Ascending aorta (tissue), 2 donors: ENCODE results near the gene CCT7. TPM values are rescaled to one million over a fixed set of nuclear protein-coding genes. Genes with fewer than 3 reads are reported as not detected.

Source experiments
- DNase-seq, 2 donors: peaks; one replicate each; pipeline ENCODE4 v3.0.0-alpha.2; 2019; ENCODE audit warnings: low spot score in 2 of 2
- H3K27ac ChIP-seq, 2 donors: fragments of 200-600 bp; sonication (generic); one replicate each; pipeline ENCODE4 v1.5.1; 2016 to 2017; ENCODE audit warnings: mild to moderate bottlenecking in 1 of 2
- H3K27me3 ChIP-seq: fragments of 200-600 bp; sonication (generic); one replicate; pipeline ENCODE4 v1.5.1; 2017
- H3K36me3 ChIP-seq, 2 donors: fragments of 200-600 bp; sonication (generic); one replicate each; pipeline ENCODE4 v1.5.1; 2016
- H3K4me1 ChIP-seq, 2 donors: fragments of 200-600 bp; sonication (generic); one replicate each; pipeline ENCODE4 v1.5.1; 2016 to 2017; ENCODE audit warnings: mild to moderate bottlenecking in 1 of 2
- H3K4me3 ChIP-seq, 2 donors: fragments of 200-600 bp; sonication (generic); one replicate each; pipeline ENCODE4 v1.5.1; 2016 to 2017; ENCODE audit warnings: mild to moderate bottlenecking in 1 of 2
- H3K9me3 ChIP-seq, 2 donors: fragments of 200-600 bp; sonication (generic); one replicate each; pipeline ENCODE4 v1.5.1; 2016
- intact Hi-C: fragments of 100-400 bp; cut with DNase I; formaldehyde crosslinking; loops from one replicate; pipeline ENCODE4 v1.15.1; 2023
- total RNA-seq: library from RNA; depleted of rRNA; stranded (reverse); fragments of >200 nt; gene quantifications from one replicate; pipeline ENCODE4 v1.1.0, GENCODE V29; 2016
- TF ChIP-seq, protein P1 (sequence below), 3 experiments: fragments of 200-600 bp in 2 of 3; fragments of 450-650 bp in 1 of 3; sonication (generic) in 2 of 3; IDR thresholded peaks; one replicate each; pipeline ENCODE4 v1.5.1; 2016 to 2019; ENCODE audit warnings: antibody characterized with exemption in 3 of 3, mild to moderate bottlenecking in 1 of 3, moderate library complexity in 1 of 3

The CCT7 gene
- total RNA-seq, 1 donor from 2014 or later, result 226 TPM

GRCh38 chr2:73285159-73285739, 51.1 kb downstream of the CCT7 start:
- intact Hi-C loops, result no loop called here
- no peaks in the 10 kb centered on the region for H3K27me3 ChIP-seq
- peak overlapping the region in 1 of 2 donors; percentile 79 for H3K4me3 ChIP-seq

DNA sequence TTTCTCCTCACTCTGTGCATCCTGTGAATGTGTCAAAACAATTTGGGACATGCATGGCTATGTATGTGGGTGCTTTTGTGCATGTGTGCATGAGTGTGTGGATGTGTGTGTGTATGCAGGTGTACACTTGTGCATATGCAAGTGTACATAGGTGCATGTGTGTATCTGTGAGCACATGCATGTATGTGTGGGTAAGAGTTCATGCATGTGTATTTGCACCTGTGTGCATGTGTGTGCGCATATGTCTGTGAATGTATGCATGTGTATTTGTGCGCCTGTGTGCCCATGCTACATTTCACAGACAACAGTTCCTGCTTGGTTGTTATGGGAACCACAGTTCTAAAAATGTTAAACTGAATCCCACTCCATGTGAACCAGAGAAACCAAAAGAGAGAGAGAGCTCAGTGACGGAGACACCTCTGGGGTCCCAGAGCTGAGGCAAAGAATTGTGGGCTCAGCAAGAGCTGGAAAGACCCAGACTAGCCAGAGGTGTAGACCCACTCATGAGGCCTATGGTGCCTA, 52.1 kb downstream of the CCT7 start:
- H3K4me1 ChIP-seq, result peaks cover 2 to 3% of the 10 kb centered on the region in 2 donors
- no peaks in the 10 kb centered on the region for H3K9me3 ChIP-seq
- DNase-seq, result no peak
- H3K27me3 ChIP-seq, result no peaks in the 10 kb centered on the region
- H3K27ac ChIP-seq, result no peak overlapping the region
- no peaks in the 10 kb centered on the region for H3K36me3 ChIP-seq
- H3K4me3 ChIP-seq, result no peak overlapping the region
- TF ChIP-seq, protein P1, sequence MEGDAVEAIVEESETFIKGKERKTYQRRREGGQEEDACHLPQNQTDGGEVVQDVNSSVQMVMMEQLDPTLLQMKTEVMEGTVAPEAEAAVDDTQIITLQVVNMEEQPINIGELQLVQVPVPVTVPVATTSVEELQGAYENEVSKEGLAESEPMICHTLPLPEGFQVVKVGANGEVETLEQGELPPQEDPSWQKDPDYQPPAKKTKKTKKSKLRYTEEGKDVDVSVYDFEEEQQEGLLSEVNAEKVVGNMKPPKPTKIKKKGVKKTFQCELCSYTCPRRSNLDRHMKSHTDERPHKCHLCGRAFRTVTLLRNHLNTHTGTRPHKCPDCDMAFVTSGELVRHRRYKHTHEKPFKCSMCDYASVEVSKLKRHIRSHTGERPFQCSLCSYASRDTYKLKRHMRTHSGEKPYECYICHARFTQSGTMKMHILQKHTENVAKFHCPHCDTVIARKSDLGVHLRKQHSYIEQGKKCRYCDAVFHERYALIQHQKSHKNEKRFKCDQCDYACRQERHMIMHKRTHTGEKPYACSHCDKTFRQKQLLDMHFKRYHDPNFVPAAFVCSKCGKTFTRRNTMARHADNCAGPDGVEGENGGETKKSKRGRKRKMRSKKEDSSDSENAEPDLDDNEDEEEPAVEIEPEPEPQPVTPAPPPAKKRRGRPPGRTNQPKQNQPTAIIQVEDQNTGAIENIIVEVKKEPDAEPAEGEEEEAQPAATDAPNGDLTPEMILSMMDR (IDR thresholded peaks at IDR 0.05), result no peak
- intact Hi-C loops, result no loop called here

More at GRCh38 chr2:73285159-73285739, 51.1 kb downstream of the CCT7 start:
- TF ChIP-seq, protein P1 (IDR thresholded peaks at IDR 0.05), result no peak
- DNase-seq, result peak in 1 of 2 donors; percentile 58
- Histone ChIP-seq H3K4me1 (peaks cover 2 to 3% of the 10 kb centered on the region in 2 donors), H3K36me3 (no peaks in the 10 kb centered on the region), H3K27ac (no peak overlapping the region), H3K9me3 (no peaks in the 10 kb centered on the region)

- H3K4me3 ChIP-seq, result no peak overlapping the region
- DNase-seq, result no peak
- no peak overlapping the region for H3K27ac ChIP-seq
- no peaks in the 10 kb centered on the region for H3K9me3 ChIP-seq
- TF ChIP-seq, protein P1 (IDR thresholded peaks at IDR 0.05), result no peak
- H3K27me3 ChIP-seq, result peaks cover 24% of the 10 kb centered on the region
- H3K36me3 ChIP-seq, result no peaks in the 10 kb centered on the region
- peaks cover 0 to 6% of the 10 kb centered on the region in 2 donors for H3K4me1 ChIP-seq
- intact Hi-C loops, result no loop called here
Observed at GRCh38 chr2:73289304-73289703, 55.2 kb downstream of the CCT7 start.

DNA sequence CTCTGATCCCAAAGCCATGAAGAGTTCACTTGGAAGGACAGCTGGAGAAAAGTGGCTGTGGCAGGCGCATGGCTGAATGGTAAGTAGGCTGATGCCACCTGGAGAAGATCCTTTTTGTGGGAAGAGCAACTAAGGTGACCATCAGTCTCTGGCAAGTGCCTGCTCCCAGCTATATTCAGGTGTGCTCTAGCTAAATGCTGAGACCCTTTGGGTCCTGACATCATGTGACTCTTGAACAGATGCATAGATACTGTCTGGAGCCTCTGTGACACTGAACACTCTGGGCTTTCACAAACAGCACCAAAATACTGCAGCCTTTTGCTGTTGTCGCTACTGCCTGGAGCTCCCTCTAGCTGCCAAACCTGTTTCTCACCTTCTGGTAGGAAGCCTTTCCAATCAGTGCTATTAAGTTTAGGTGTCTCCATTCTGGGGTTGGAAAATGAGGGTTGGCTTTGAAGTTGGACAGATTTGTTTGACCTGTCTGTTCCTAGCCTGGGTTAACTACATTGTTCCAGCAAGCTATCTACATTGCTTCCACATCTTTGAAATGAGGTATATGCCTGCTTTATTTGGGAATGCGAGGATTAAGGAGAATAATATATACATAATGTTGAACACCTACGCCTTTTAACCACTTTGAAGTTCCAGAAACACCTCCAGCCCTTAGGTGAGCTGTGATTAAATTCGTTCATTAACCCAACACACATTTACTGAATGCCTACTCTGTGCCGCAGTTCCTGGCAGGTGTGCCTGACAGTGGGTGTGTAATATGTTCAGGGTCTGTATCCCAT, 56.1 kb downstream of the CCT7 start:
- intact Hi-C loops, result no loop called here
- TF ChIP-seq, protein P1 (IDR thresholded peaks at IDR 0.05), result peak in 1 of 3 experiments; percentile 17
- H3K36me3 ChIP-seq, result no peaks in the 10 kb centered on the region
- no peaks in the 10 kb centered on the region for H3K9me3 ChIP-seq
- H3K27ac ChIP-seq, result no peak overlapping the region
- DNase-seq, result no peak
- no peak overlapping the region for H3K4me3 ChIP-seq
- H3K27me3 ChIP-seq, result peaks cover 24% of the 10 kb centered on the region
- H3K4me1 ChIP-seq, result peaks cover 0 to 3% of the 10 kb centered on the region in 2 donors

- DNase-seq, result peak in 1 of 2 donors; percentile 64
- Histone ChIP-seq H3K4me3 (peak overlapping the region in 1 of 2 donors; percentile 21), H3K27ac (no peak overlapping the region), H3K4me1 (peaks cover 0 to 3% of the 10 kb centered on the region in 2 donors), H3K27me3 (peaks cover 29% of the 10 kb centered on the region), H3K9me3 (no peaks in the 10 kb centered on the region), H3K36me3 (no peaks in the 10 kb centered on the region)
- intact Hi-C loops, result no loop called here
- TF ChIP-seq, protein P1 (IDR thresholded peaks at IDR 0.05), result no peak
Observed at GRCh38 chr2:73291093-73291460, 57.0 kb downstream of the CCT7 start.
